ENCODE data around the gene ZNF750.
A peak's percentile ranks its signal among the peaks of the same experiment; 100 is the strongest.

Gene ZNF750

GRCh38 chr17:82780971-82781893 is 58.6 kb downstream of the ZNF750 start:
- no peak for TF ChIP-seq ZFX (IDR thresholded peaks at IDR 0.05)
- TF ChIP-seq CTCF (conservative IDR thresholded peaks at IDR 0.05), result 0 out of 2 replicates have a peak, but pooled peaks have one; percentile 70
- H3K27ac ChIP-seq, result no peak overlapping the region

- TF ChIP-seq ZFX (IDR thresholded peaks at IDR 0.05) (no peak), CTCF (conservative IDR thresholded peaks at IDR 0.05) (no peak)
- H3K27ac ChIP-seq, result no peak overlapping the region
Measured at GRCh38 chr17:82780195-82780594, 59.6 kb downstream of the ZNF750 start.

GRCh38 chr17:82779541-82779940 is 60.3 kb downstream of the ZNF750 start:
- no peak for TF ChIP-seq ZFX (IDR thresholded peaks at IDR 0.05)
- no peak for TF ChIP-seq CTCF (conservative IDR thresholded peaks at IDR 0.05)
- H3K27ac ChIP-seq, result no peak overlapping the region

Data from C4-2B (cell line).